Activated naive CD8-positive, alpha-beta T cell treated with anti-CD3 and anti-CD28 coated beads for 36 hours (primary cell): ENCODE measurements around the gene TARP.

Experiments
- DNase-seq: peaks from one replicate; pipeline ENCODE4 v3.0.0; 2021
- H3K27ac Mint-ChIP-seq: one replicate; pipeline ENCODE4 v1.8.0; 2022; ENCODE audit warnings: mild to moderate bottlenecking, moderate library complexity, mixed read lengths
- H3K27me3 Mint-ChIP-seq: one replicate; pipeline ENCODE4 v1.8.0; 2022; ENCODE audit warnings: mild to moderate bottlenecking, mixed read lengths
- H3K36me3 Mint-ChIP-seq: one replicate; pipeline ENCODE4 v1.8.0; 2021; ENCODE audit warnings: mild to moderate bottlenecking, mixed read lengths
- H3K4me1 Mint-ChIP-seq: one replicate; pipeline ENCODE4 v1.8.0; 2021; ENCODE audit warnings: mixed read lengths
- H3K4me3 Mint-ChIP-seq: one replicate; pipeline ENCODE4 v1.8.0; 2022; ENCODE audit warnings: mild to moderate bottlenecking, moderate library complexity, mixed read lengths
- H3K9me3 Mint-ChIP-seq: one replicate; pipeline ENCODE4 v1.8.0; 2022; ENCODE audit warnings: mixed read lengths

Gene TARP

GRCh38 chr7:38273286-38273995 is at the start of gene TARP:
Gene TARP, minus strand, starts transcription at chr7:38273636.
- Mint-ChIP-seq H3K4me1 (no peaks in the 10 kb centered on the region), H3K27me3 (no peaks in the 10 kb centered on the region), H3K27ac (no peak within 1 kb of the TSS), H3K36me3 (no peaks in the 10 kb centered on the region), H3K4me3 (peak within 1 kb of the TSS; percentile 54), H3K9me3 (no peaks in the 10 kb centered on the region)
- DNase-seq: no peak

GRCh38 chr7:38323156-38323555 is 49.7 kb upstream of the TARP start:
- Mint-ChIP-seq H3K36me3 (no peaks in the 10 kb centered on the region), H3K4me1 (peaks cover 29% of the 10 kb centered on the region), H3K9me3 (no peaks in the 10 kb centered on the region), H3K27me3 (no peaks in the 10 kb centered on the region), H3K4me3 (no peak overlapping the region), H3K27ac (no peak overlapping the region)
- DNase-seq: no peak

GRCh38 chr7:38322461-38322860 is 49.0 kb upstream of the TARP start:
- no peak for DNase-seq
- H3K36me3 Mint-ChIP-seq: no peaks in the 10 kb centered on the region
- H3K27me3 Mint-ChIP-seq: no peaks in the 10 kb centered on the region
- no peak overlapping the region for H3K4me3 Mint-ChIP-seq
- H3K9me3 Mint-ChIP-seq: no peaks in the 10 kb centered on the region
- H3K4me1 Mint-ChIP-seq: peaks cover 25% of the 10 kb centered on the region
- no peak overlapping the region for H3K27ac Mint-ChIP-seq

- Mint-ChIP-seq H3K4me1 (peaks cover 22% of the 10 kb centered on the region), H3K36me3 (no peaks in the 10 kb centered on the region), H3K4me3 (no peak overlapping the region), H3K27me3 (no peaks in the 10 kb centered on the region), H3K9me3 (no peaks in the 10 kb centered on the region), H3K27ac (no peak overlapping the region)
- no peak for DNase-seq
These were observed 48.5 kb upstream of the TARP start for GRCh38 chr7:38321967-38322366.

GRCh38 chr7:38321515-38321944 is 48.1 kb upstream of the TARP start:
- peak overlapping the region; percentile 16 for H3K27ac Mint-ChIP-seq
- H3K4me1 Mint-ChIP-seq: peaks cover 19% of the 10 kb centered on the region
- no peaks in the 10 kb centered on the region for H3K36me3 Mint-ChIP-seq
- DNase-seq: no peak
- H3K9me3 Mint-ChIP-seq: no peaks in the 10 kb centered on the region
- no peak overlapping the region for H3K4me3 Mint-ChIP-seq
- H3K27me3 Mint-ChIP-seq: no peaks in the 10 kb centered on the region

GRCh38 chr7:38321050-38321449 is 47.6 kb upstream of the TARP start:
- Mint-ChIP-seq H3K27ac (peak overlapping the region; percentile 16), H3K36me3 (no peaks in the 10 kb centered on the region), H3K4me1 (peaks cover 19% of the 10 kb centered on the region)

GRCh38 chr7:38319873-38320272 is 46.4 kb upstream of the TARP start:
- Mint-ChIP-seq H3K4me3 (peak overlapping the region; percentile 57), H3K36me3 (no peaks in the 10 kb centered on the region), H3K4me1 (peaks cover 19% of the 10 kb centered on the region), H3K9me3 (no peaks in the 10 kb centered on the region), H3K27ac (peak overlapping the region; percentile 82), H3K27me3 (no peaks in the 10 kb centered on the region)
- no peak for DNase-seq

More at GRCh38 chr7:38321050-38321449, 47.6 kb upstream of the TARP start:
- no peaks in the 10 kb centered on the region for H3K27me3 Mint-ChIP-seq
- H3K4me3 Mint-ChIP-seq: no peak overlapping the region
- DNase-seq: no peak
- H3K9me3 Mint-ChIP-seq: no peaks in the 10 kb centered on the region

- Mint-ChIP-seq H3K9me3 (no peaks in the 10 kb centered on the region), H3K36me3 (no peaks in the 10 kb centered on the region), H3K27me3 (no peaks in the 10 kb centered on the region), H3K27ac (peak overlapping the region; percentile 56), H3K4me1 (peaks cover 19% of the 10 kb centered on the region), H3K4me3 (peak overlapping the region; percentile 59)
- DNase-seq: no peak
These were observed 45.5 kb upstream of the TARP start for GRCh38 chr7:38318803-38319416.

- H3K9me3 Mint-ChIP-seq: no peaks in the 10 kb centered on the region
- H3K27ac Mint-ChIP-seq: peak overlapping the region; percentile 56
- DNase-seq: no peak
- H3K4me3 Mint-ChIP-seq: peak overlapping the region; percentile 59
- peaks cover 19% of the 10 kb centered on the region for H3K4me1 Mint-ChIP-seq
- H3K36me3 Mint-ChIP-seq: no peaks in the 10 kb centered on the region
- no peaks in the 10 kb centered on the region for H3K27me3 Mint-ChIP-seq
These were observed 44.8 kb upstream of the TARP start for GRCh38 chr7:38318241-38318640.

- Mint-ChIP-seq H3K9me3 (no peaks in the 10 kb centered on the region), H3K27me3 (no peaks in the 10 kb centered on the region), H3K4me3 (peak overlapping the region; percentile 4), H3K27ac (no peak overlapping the region), H3K4me1 (peaks cover 22% of the 10 kb centered on the region), H3K36me3 (no peaks in the 10 kb centered on the region)
- DNase-seq: no peak
These were observed 44.1 kb upstream of the TARP start for GRCh38 chr7:38317515-38317914.

GRCh38 chr7:38316733-38317360 is 43.4 kb upstream of the TARP start:
- H3K27ac Mint-ChIP-seq: no peak overlapping the region
- no peaks in the 10 kb centered on the region for H3K27me3 Mint-ChIP-seq
- no peak for DNase-seq
- peaks cover 22% of the 10 kb centered on the region for H3K4me1 Mint-ChIP-seq
- no peaks in the 10 kb centered on the region for H3K36me3 Mint-ChIP-seq
- no peaks in the 10 kb centered on the region for H3K9me3 Mint-ChIP-seq
- peak overlapping the region; percentile 57 for H3K4me3 Mint-ChIP-seq

- no peaks in the 10 kb centered on the region for H3K36me3 Mint-ChIP-seq
- no peak overlapping the region for H3K4me3 Mint-ChIP-seq
- peaks cover 18% of the 10 kb centered on the region for H3K4me1 Mint-ChIP-seq
These were observed 42.0 kb upstream of the TARP start for GRCh38 chr7:38315410-38315809.

GRCh38 chr7:38312821-38313220 is 39.4 kb upstream of the TARP start:
- no peak for DNase-seq
- no peaks in the 10 kb centered on the region for H3K9me3 Mint-ChIP-seq
- no peaks in the 10 kb centered on the region for H3K36me3 Mint-ChIP-seq
- H3K27me3 Mint-ChIP-seq: no peaks in the 10 kb centered on the region
- peak overlapping the region; percentile 54 for H3K27ac Mint-ChIP-seq
- H3K4me3 Mint-ChIP-seq: no peak overlapping the region
- peaks cover 7% of the 10 kb centered on the region for H3K4me1 Mint-ChIP-seq

More at GRCh38 chr7:38315410-38315809, 42.0 kb upstream of the TARP start:
- H3K27ac Mint-ChIP-seq: no peak overlapping the region
- no peaks in the 10 kb centered on the region for H3K9me3 Mint-ChIP-seq
- DNase-seq: no peak
- no peaks in the 10 kb centered on the region for H3K27me3 Mint-ChIP-seq

GRCh38 chr7:38311329-38311937 is 38.0 kb upstream of the TARP start:
- no peaks in the 10 kb centered on the region for H3K27me3 Mint-ChIP-seq
- H3K9me3 Mint-ChIP-seq: peaks cover 4% of the 10 kb centered on the region
- peak overlapping the region; percentile 80 for H3K27ac Mint-ChIP-seq
- no peak for DNase-seq
- peak overlapping the region; percentile 69 for H3K4me3 Mint-ChIP-seq
- H3K36me3 Mint-ChIP-seq: peaks cover 4% of the 10 kb centered on the region
- peaks cover 11% of the 10 kb centered on the region for H3K4me1 Mint-ChIP-seq

GRCh38 chr7:38310591-38311101 is 37.2 kb upstream of the TARP start:
- Mint-ChIP-seq H3K27ac (peak overlapping the region; percentile 80), H3K27me3 (no peaks in the 10 kb centered on the region), H3K36me3 (peaks cover 4% of the 10 kb centered on the region), H3K4me1 (peaks cover 11% of the 10 kb centered on the region), H3K9me3 (peaks cover 4% of the 10 kb centered on the region), H3K4me3 (peak overlapping the region; percentile 69)
- no peak for DNase-seq
